Measurements from ENCODE around the gene EIF4E.
A peak's percentile ranks its signal among the peaks of the same experiment; 100 is the strongest.
"Not testable (repeated sequence)": the region's sequence is repeated elsewhere in the genome, so short reads cannot be mapped to it uniquely, and the experiment has no call there.

EIF4E gene

GRCh38 chr4:98935633-98936032, 6.7 kb upstream of the EIF4E start:
- H3K4me3 ChIP-seq (ENCODE audit: low read depth, low read length), result no peak overlapping the region
- DNase-seq (ENCODE audit: low read depth), result no peak

DNA sequence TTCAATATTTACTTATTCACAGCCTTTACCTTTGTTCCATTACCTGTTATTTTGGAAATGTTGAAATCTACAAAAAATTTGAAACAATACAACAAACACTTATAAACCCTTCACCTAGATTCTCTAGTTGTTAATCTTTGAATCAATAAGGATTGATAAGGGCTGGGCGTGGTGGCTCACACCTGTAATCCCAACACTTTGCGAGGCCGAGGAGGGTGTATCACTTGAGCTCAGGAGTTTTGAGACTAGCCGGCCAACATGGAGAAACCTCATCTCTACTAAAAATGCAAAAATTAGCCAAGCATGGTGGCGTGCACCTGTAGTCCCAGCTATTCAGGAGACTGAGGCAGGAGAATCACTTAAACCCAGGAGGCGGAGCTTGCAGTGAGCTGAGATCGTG, 5.9 kb upstream of the EIF4E start:
- H3K4me3 ChIP-seq (ENCODE audit: low read depth, low read length), result not testable (repeated sequence)

DNA sequence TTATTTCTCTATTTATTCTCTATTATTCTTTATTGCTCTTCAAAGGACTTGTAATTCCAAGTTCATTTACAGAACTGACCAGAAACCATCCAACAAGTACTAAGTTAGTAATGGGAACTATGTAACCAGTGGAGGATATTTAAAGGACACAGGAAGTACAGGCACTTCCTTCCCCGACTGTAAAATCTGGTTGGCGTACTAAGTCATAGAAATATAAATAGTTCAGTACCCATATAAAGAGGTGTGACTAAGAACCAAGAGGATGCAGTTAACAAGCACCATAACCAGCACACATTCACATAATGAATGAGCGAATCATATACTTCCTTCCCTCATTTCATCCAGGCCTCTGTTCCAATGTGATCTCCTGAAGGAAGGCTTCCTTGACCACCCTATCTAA, 3.6 kb upstream of the EIF4E start:
- no peak overlapping the region for H3K4me3 ChIP-seq (ENCODE audit: low read depth, low read length)
- DNase-seq (ENCODE audit: low read depth), result no peak

More for the DNA sequence above, 5.9 kb upstream of the EIF4E start:
- not testable (repeated sequence) for DNase-seq (ENCODE audit: low read depth)

DNA sequence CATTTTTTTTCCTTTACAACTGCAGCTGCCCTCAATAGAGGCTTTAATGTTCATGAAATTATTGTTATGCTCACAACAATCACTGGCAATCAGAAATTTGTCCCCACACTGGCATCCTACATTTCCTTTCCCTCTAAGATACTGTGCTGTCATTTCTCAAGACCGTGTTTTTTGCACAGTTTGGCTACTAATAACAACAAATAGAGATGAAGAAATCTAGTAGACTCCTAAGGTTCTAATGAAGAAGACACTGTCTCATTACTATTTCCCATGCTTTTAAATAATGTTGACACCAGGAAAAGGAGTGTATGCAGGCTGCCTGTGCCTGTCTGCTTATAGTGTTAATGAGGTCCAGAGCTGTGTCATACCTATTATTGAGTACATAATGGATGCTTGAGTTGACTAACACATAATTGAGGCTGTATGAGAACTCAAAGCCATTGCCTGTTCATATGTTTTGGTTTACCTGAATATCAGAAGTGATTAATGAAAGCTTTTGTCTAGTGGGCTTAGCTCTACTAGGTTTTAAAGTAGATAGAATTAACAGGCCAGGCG, 1.5 kb upstream of the EIF4E start:
- DNase-seq (ENCODE audit: low read depth), result no peak
- peak overlapping the region; percentile 95 for H3K4me3 ChIP-seq (ENCODE audit: low read depth, low read length)

DNA sequence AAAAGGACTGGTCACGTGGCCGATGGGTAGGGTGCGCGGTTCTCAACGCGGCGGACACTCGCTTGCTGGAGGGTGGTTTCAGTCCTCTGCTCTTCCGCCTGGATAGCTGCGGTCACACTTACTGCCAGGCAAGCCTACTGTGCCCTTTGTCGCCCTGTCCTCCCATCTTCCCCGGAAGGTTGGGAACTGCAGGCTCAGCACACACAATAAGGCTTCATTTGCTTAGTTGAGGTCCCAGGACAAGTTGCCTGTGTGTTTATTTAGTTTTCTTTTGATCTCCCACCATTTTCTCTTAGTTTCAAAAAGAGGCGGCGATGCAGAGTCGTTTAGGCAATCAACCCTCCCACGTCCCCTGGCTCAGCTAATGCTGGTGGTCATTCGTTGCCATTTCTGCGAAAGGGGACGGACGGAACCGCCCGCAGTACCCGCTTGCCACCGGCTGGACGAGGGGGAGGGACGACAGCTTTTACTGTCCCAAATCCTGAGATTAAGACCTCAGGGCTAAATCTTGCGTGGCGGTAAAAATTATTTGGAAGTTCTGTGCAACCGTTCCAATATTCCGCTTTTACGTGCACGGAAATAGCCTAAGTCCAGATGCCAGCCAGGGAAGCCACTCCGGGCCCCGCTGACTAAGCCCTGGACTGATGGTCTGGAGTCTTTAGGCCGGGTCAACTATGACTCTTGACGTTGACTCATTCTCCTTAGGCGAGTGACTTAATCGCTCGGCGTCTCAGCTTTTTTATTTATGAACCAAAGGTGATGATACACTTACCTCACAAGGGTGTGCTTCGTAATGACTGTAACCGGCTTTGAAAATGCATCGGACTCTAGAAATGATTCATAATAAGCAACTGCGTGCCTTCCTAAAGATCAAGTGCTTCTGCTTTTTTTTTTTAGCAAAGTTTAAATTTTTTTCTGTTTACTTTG, 671 bp upstream of the EIF4E start:
- peak overlapping the region; percentile 95 for H3K4me3 ChIP-seq (ENCODE audit: low read depth, low read length)
- DNase-seq (ENCODE audit: low read depth), result peak; percentile 92

- DNase-seq (ENCODE audit: low read depth), result peak; percentile 54
- H3K4me3 ChIP-seq (ENCODE audit: low read depth, low read length), result peak overlapping the region; percentile 95
These were observed 815 bp downstream of the EIF4E start for GRCh38 chr4:98928131-98928504.

- not testable (repeated sequence) for H3K4me3 ChIP-seq (ENCODE audit: low read depth, low read length); DNase-seq (ENCODE audit: low read depth)
These were observed 2.7 kb downstream of the EIF4E start for GRCh38 chr4:98926257-98926656.

- H3K4me3 ChIP-seq (ENCODE audit: low read depth, low read length), result no peak overlapping the region
- DNase-seq (ENCODE audit: low read depth), result no peak
These were observed 7.6 kb downstream of the EIF4E start for GRCh38 chr4:98921292-98921691.

DNA sequence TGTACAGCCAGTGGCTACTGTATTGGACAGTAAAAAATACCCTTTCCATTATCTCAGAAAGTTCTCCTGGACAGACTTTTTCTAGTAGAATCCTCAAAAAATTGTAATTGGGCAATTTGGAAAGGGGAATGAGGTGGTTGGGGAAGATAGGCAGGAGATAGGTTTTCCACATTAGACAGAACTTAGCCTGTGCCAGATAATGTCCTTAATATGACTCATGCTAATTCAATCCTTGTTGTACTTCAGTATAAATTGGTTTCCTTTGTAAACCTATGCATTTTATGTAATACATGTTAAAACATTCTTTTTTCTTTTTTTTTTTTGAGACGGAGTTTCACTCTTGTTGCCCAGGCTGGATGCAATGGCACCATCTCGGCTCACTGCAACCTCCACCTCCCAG, 8.9 kb downstream of the EIF4E start:
- no peak for DNase-seq (ENCODE audit: low read depth)
- H3K4me3 ChIP-seq (ENCODE audit: low read depth, low read length), result no peak overlapping the region

- not testable (repeated sequence) for H3K4me3 ChIP-seq (ENCODE audit: low read depth, low read length); DNase-seq (ENCODE audit: low read depth)
These were observed 18.2 kb downstream of the EIF4E start for GRCh38 chr4:98910728-98911127.

- H3K4me3 ChIP-seq (ENCODE audit: low read depth, low read length), result no peak overlapping the region
- DNase-seq (ENCODE audit: low read depth), result no peak
These were observed 19.1 kb downstream of the EIF4E start for GRCh38 chr4:98909646-98910401.

DNA sequence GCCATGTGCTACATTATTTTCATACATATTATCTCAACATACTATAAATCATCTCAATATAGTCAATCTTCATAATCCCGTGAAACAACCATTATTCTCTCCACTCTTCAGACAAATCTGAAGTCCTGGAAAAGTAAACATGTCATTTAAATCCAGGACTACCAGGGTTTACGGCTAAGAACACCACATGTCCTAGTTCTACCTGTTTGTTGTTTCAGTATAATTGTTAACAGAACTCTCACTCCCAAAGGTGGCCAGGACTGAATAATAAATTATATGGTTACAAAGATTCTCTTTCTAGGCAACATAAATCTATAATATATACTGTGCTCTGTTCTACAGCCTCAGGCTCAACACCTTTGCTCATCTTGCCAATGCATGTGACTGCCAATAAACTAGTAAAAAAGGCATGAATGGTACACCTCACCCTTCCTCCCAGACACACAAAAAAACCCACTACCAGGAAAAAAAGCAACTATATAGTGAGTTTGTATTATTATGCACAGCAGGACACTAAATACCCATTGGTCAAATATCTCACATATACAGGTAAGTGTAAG, 20.1 kb downstream of the EIF4E start:
- no peak overlapping the region for H3K4me3 ChIP-seq (ENCODE audit: low read depth, low read length)
- DNase-seq (ENCODE audit: low read depth), result no peak

- DNase-seq (ENCODE audit: low read depth), result no peak
These were observed 20.8 kb downstream of the EIF4E start for GRCh38 chr4:98908182-98908581.

GRCh38 chr4:98905839-98906238, 23.1 kb downstream of the EIF4E start:
- H3K4me3 ChIP-seq (ENCODE audit: low read depth, low read length), result no peak overlapping the region
- no peak for DNase-seq (ENCODE audit: low read depth)

More at GRCh38 chr4:98908182-98908581, 20.8 kb downstream of the EIF4E start:
- no peak overlapping the region for H3K4me3 ChIP-seq (ENCODE audit: low read depth, low read length)

DNA sequence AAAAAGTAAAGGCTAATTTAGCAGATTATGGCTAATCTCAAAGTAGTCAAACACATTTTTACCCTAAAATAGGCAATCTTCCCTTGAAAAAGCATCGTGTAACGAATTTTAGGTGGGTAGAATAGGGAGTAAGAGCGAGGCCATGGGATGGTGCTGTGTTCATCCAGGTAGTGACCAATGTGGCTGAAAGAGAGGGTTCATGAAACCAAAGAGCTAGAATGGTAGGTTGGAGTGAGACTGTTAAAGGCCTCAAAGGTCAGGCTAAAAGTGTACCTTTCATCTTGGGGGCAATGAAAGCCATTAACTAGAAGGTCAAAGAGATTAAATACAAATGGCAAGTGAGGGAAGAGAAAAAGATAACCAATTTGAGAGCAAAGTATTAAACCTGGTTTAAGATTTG, 23.6 kb downstream of the EIF4E start:
- no peak for DNase-seq (ENCODE audit: low read depth)
- no peak overlapping the region for H3K4me3 ChIP-seq (ENCODE audit: low read depth, low read length)

DNA sequence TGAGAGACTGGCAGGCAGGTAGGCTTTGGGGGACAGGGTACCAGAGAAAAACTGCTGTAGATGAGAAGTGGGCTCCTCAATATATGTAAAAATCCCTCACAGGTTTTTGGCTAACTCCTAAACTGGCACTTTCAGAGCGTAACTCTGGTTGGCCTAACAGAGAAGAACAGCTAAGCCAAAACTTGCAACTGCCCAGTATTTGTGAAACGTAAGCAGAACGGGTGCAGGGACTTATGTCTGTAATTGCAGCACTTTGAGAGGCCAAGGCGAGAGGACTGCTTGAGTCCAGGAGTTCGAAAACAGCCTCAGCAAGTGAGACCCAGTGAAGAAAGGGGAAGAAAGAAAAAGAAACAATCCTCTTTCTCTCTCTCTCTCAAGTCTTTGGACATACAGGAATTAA, 25.0 kb downstream of the EIF4E start:
- no peak overlapping the region for H3K4me3 ChIP-seq (ENCODE audit: low read depth, low read length)
- no peak for DNase-seq (ENCODE audit: low read depth)

DNA sequence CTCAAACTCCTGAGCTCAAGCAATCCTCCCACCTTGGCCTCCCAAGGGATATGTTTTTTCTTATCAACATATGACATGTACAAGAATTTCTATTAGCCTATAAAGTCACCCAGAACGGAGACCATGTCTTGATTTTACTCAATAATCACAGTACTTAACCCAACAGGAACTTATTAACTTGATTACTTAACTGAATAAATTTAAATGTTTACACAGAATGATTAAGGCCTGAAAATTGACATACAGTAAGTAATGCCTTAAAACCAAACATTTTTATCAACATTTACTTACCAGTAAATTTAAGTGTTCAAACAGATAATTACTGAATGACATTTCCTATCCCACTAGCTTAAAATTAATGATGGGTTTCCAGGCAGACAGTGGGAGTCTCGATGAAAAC, 25.4 kb downstream of the EIF4E start:
- no peak overlapping the region for H3K4me3 ChIP-seq (ENCODE audit: low read depth, low read length)
- DNase-seq (ENCODE audit: low read depth), result no peak

DNA sequence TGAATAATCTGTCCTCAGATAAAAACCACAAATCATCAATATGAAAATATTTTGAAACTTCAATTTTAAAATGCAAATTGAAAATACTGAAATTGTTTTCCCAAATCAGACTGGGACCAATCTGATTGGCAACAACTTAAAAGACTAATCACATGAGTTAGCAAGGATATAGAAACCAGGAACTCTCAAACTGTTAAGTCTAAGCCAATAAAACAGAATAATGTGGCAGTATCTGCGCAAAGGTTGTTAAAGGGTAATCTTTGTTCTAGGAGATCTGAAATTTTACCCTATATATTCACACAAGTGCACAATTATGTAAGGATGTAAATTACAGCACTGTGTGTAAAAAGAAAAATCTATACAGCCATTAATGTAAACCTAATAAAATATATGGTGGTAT, 29.7 kb downstream of the EIF4E start:
- no peak overlapping the region for H3K4me3 ChIP-seq (ENCODE audit: low read depth, low read length)
- DNase-seq (ENCODE audit: low read depth), result no peak

DNA sequence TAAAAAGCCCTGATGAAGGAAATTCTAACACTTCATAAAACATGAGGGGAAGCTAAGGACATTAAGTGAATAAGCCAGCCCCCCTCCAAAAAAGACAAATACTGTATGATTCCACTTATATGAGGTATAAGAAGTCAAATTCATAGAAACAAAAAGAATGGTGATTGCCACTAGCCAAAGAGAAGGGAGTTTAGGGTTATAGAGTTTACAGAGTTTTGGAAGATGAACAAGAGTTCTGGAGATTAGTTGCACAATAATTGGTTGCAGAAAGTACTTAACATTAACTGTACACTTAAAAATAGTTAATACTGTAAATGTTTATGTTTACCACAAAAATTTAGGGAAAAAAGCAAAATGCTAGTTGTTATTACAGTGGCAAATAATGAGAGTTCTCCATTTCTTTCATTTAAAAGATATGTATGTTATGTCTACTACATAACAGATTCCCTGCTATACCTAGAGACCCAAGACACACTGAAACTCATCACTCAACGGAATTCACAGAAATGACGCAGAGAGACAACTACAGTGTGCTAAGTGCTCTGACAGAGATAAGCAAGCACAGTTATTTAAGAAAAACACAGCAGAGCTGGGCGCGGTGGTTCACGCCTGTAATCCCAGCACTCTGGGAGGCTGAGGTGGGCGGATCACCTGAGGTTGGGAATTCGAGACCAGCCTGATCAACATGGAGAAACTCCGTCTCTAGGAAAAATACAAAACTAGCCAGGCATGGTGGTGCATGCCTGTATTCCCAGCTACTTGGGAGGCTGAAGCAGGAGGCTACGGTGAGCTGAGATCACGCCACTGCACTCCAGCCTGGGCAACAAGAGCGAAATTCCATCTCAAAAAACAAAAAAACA, 37.2 kb downstream of the EIF4E start:
- H3K4me3 ChIP-seq (ENCODE audit: low read depth, low read length), result no peak overlapping the region
- DNase-seq (ENCODE audit: low read depth), result no peak

All from skeletal muscle cell (primary cell).